Liver (tissue), 3 donors: ENCODE results near the gene RAB5IF.

Experiments used
- CTCF ChIP-seq: fragments of 150-350 bp; IDR thresholded peaks from 2 replicates; pipeline ENCODE4 v1.5.1; 2017; ENCODE audit warnings: improper control_type of control experiment, low read depth, low read length; ENCODE audit not compliant: missing input control
- RAD21 ChIP-seq, 2 donors: IDR thresholded peaks; 2 replicates each; pipeline ENCODE4 v1.6.1; 2016; ENCODE audit warnings: antibody characterized with exemption in 2 of 2, mild to moderate bottlenecking in 2 of 2
- donor health status: healthy.
- donor health status: healthy.

- TF ChIP-seq CTCF (no peak), RAD21 (IDR thresholded peaks at IDR 0.05) (no peak)
Observed at GRCh38 chr20:36611625-36612024, 6.0 kb downstream of the RAB5IF start.
